ENCODE results near the gene CAMTA1. TPM values are rescaled to one million over a fixed set of nuclear protein-coding genes. Genes with fewer than 3 reads are reported as not detected.

The CAMTA1 gene
- total RNA-seq, 1 donor from 2014 or later = 99.0 TPM

DNA sequence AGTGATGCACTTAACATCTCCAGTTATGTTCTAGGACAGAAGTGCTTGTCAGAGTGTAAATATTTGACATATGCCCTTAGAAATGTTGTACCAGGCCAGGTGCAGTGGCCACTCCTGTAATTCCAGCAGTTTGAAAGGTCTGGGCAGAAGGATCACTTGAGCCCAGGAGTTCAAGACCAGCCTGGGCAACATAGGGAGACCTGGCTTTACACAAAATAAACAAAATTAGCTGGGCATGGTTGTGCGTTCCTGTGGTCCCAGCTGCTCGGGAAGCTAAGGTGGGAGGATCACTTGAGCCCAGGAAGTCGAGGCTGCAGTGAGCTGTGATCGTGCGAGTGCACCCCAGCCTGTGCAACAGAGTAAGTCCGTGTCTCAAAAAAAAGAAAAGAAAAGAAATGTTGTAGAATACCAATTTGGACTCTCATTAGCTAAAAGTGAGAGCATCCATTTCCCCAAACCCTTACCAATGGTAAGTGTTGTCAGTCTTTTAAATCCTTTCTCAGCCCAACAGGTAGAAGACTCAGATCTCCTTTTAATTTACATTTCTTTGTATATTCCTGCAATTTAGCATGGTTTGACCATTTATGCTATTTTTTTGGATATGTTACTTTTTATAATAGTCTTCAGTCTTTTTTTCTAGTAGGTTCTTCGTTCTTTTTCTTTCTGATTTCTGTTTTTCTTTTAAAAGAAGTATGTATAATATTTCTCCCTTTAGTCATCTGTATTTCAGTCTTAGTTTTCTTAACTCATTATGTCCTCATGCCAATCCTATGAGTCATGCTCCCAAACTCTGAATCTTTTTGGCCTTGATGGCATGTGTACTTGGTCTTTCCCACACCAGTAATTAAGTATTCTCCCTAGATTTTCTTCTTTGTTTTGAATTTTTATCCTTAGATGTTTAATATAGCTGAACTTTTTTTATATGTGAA, 74.4 kb downstream of the CAMTA1 start:
- Mint-ChIP-seq H3K27ac (peak overlapping the region; percentile 40), H3K4me1 (ENCODE audit: low read depth) (peaks cover 18% of the 10 kb centered on the region)
- no peak for TF ChIP-seq CTCF (IDR thresholded peaks at IDR 0.05; ENCODE audit: unreplicated experiment)

DNA sequence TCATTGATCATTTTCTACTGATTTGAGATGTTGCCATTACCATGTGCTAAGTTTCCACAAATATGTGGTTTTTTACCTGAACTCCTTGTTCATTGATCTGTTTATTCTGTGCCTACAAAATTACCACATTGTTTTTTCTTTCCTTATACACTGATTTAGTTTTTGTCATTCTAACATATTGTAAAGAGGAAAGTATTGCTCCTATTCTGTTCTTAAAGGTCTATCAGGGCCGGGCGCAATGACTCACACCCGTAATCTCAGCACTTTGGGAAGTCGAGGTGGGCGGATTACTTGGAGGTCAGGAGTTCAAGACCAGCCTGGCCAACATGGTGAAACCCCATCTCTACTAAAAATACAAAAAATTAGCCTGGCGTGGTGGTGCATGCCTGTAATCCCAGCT, 75.1 kb downstream of the CAMTA1 start:
- TF ChIP-seq CTCF (IDR thresholded peaks at IDR 0.05; ENCODE audit: unreplicated experiment) = no peak
- Mint-ChIP-seq H3K4me1 (ENCODE audit: low read depth) (peaks cover 18% of the 10 kb centered on the region), H3K9me3 (ENCODE audit: low read depth) (no peaks in the 10 kb centered on the region), H3K36me3 (ENCODE audit: insufficient read depth) (peaks cover 21% of the 10 kb centered on the region), H3K4me3 (ENCODE audit: low read depth) (no peak overlapping the region), H3K27me3 (no peaks in the 10 kb centered on the region), H3K27ac (peak overlapping the region; percentile 40)
- no peak for DNase-seq (ENCODE audit: low spot score, unreplicated experiment)

More for the DNA sequence above, 74.4 kb downstream of the CAMTA1 start:
- no peak for DNase-seq (ENCODE audit: low spot score, unreplicated experiment)
- no peaks in the 10 kb centered on the region for H3K27me3 Mint-ChIP-seq
- H3K36me3 Mint-ChIP-seq (ENCODE audit: insufficient read depth) = peaks cover 24% of the 10 kb centered on the region
- H3K9me3 Mint-ChIP-seq (ENCODE audit: low read depth) = no peaks in the 10 kb centered on the region
- no peak overlapping the region for H3K4me3 Mint-ChIP-seq (ENCODE audit: low read depth)

DNA sequence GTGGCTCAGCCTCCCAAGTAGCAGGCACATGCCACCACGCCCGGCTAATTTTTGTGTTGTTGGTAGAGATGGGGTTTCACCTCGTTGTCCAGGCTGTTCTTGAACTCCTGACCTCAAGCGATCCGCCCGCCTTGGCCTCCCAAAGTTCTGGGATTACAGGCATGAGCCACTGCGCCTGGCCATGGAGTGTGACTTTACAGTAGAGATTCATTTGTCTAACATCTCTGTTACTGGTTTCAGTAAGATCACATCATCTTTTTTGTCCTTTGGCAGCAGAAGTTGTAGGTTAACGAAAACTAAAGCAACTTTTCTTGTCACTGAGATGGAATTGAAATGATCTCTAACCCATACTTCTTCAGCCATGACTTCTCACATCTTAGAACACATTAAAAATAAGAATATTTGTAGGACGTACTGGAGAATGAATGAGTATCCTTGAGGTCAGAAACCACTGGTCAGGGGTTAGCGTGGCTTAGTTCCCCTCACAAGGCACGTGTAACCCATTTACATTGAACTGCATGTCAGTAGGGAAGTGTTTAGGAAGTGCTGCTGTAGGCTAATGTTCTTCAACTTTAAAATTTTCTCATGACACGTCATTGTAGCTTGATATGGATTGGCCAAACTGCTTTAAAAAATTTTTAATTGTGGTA, 75.9 kb downstream of the CAMTA1 start:
- no peak overlapping the region for H3K4me3 Mint-ChIP-seq (ENCODE audit: low read depth)
- peaks cover 18% of the 10 kb centered on the region for H3K4me1 Mint-ChIP-seq (ENCODE audit: low read depth)
- no peak for TF ChIP-seq CTCF (IDR thresholded peaks at IDR 0.05; ENCODE audit: unreplicated experiment)
- no peaks in the 10 kb centered on the region for H3K9me3 Mint-ChIP-seq (ENCODE audit: low read depth)
- no peak overlapping the region for H3K27ac Mint-ChIP-seq
- no peak for DNase-seq (ENCODE audit: low spot score, unreplicated experiment)
- peaks cover 20% of the 10 kb centered on the region for H3K36me3 Mint-ChIP-seq (ENCODE audit: insufficient read depth)
- H3K27me3 Mint-ChIP-seq = no peaks in the 10 kb centered on the region

GRCh38 chr1:6862906-6863305, 77.7 kb downstream of the CAMTA1 start:
- DNase-seq (ENCODE audit: low spot score, unreplicated experiment) = no peak
- Mint-ChIP-seq H3K27ac (no peak overlapping the region), H3K36me3 (ENCODE audit: insufficient read depth) (peaks cover 18% of the 10 kb centered on the region), H3K9me3 (ENCODE audit: low read depth) (no peaks in the 10 kb centered on the region), H3K4me3 (ENCODE audit: low read depth) (no peak overlapping the region), H3K27me3 (no peaks in the 10 kb centered on the region), H3K4me1 (ENCODE audit: low read depth) (peaks cover 20% of the 10 kb centered on the region)
- no peak for TF ChIP-seq CTCF (IDR thresholded peaks at IDR 0.05; ENCODE audit: unreplicated experiment)

GRCh38 chr1:6864166-6864565, 78.9 kb downstream of the CAMTA1 start:
- peaks cover 18% of the 10 kb centered on the region for H3K36me3 Mint-ChIP-seq (ENCODE audit: insufficient read depth)
- H3K4me3 Mint-ChIP-seq (ENCODE audit: low read depth) = no peak overlapping the region
- TF ChIP-seq CTCF (IDR thresholded peaks at IDR 0.05; ENCODE audit: unreplicated experiment) = no peak
- no peaks in the 10 kb centered on the region for H3K9me3 Mint-ChIP-seq (ENCODE audit: low read depth)
- H3K27ac Mint-ChIP-seq = peak overlapping the region; percentile 63
- DNase-seq (ENCODE audit: low spot score, unreplicated experiment) = no peak
- H3K27me3 Mint-ChIP-seq = no peaks in the 10 kb centered on the region
- peaks cover 22% of the 10 kb centered on the region for H3K4me1 Mint-ChIP-seq (ENCODE audit: low read depth)

Data from progenitor cell of endocrine pancreas (in vitro differentiated cells).